DOHH2 (cell line): ENCODE results near the gene GSG1.

ENCODE experiments used
- H3F3A ChIP-seq: fragments of 200-600 bp; sonication (generic), shearing (Covaris generic); 2 replicates; pipeline ENCODE4 v1.6.0; 2016; ENCODE audit warnings: antibody characterized with exemption, mild to moderate bottlenecking; ENCODE audit not compliant: control insufficient read depth, insufficient read depth
- H3K27ac ChIP-seq: fragments of 200-600 bp; sonication (generic); 2 replicates; pipeline ENCODE4 v1.5.1; 2014; ENCODE audit warnings: low read depth, mild to moderate bottlenecking, low read length, moderate library complexity
- H3K27me3 ChIP-seq: fragments of 200-600 bp; sonication (generic); 2 replicates; pipeline ENCODE4 v1.6.1; 2014; ENCODE audit warnings: mild to moderate bottlenecking, low read length, mixed read lengths; ENCODE audit not compliant: control insufficient read depth
- H3K36me3 ChIP-seq: fragments of 200-600 bp; sonication (generic); 2 replicates; pipeline ENCODE4 v1.6.1; 2014; ENCODE audit warnings: mild to moderate bottlenecking, low read length, moderate library complexity, mixed read lengths; ENCODE audit not compliant: control insufficient read depth
- H3K4me1 ChIP-seq: fragments of 200-600 bp; sonication (generic); 2 replicates; pipeline ENCODE4 v1.6.1; 2014; ENCODE audit warnings: mild to moderate bottlenecking, low read length, mixed read lengths; ENCODE audit not compliant: control insufficient read depth
- H3K4me2 ChIP-seq: fragments of 200-600 bp; sonication (generic); 2 replicates; pipeline ENCODE4 v1.6.0; 2014; ENCODE audit warnings: mild to moderate bottlenecking, low read length, moderate library complexity
- H3K4me3 ChIP-seq: fragments of 200-600 bp; sonication (generic); 2 replicates; pipeline ENCODE4 v1.5.1; 2014; ENCODE audit warnings: mild to moderate bottlenecking, low read length, mixed read lengths
- H3K79me2 ChIP-seq: fragments of 200-600 bp; sonication (generic); 2 replicates; pipeline ENCODE4 v1.6.1; 2014; ENCODE audit warnings: mild to moderate bottlenecking, low read length, mixed read lengths; ENCODE audit not compliant: control insufficient read depth
- H3K9me2 ChIP-seq: fragments of 200-600 bp; sonication (generic); replicated peaks from 2 replicates; pipeline ENCODE4 v1.6.1; 2014; ENCODE audit warnings: mild to moderate bottlenecking, low read length, mixed read lengths; ENCODE audit not compliant: control insufficient read depth
- H3K9me3 ChIP-seq: fragments of 200-600 bp; sonication (generic); 2 replicates; pipeline ENCODE4 v1.6.1; 2014; ENCODE audit warnings: antibody characterized with exemption, low read length, mixed read lengths; ENCODE audit not compliant: control insufficient read depth, insufficient read depth
- H4K20me1 ChIP-seq: fragments of 200-600 bp; sonication (generic); 2 replicates; pipeline ENCODE4 v1.6.0; 2014; ENCODE audit warnings: low read depth, mild to moderate bottlenecking, antibody characterized with exemption, low read length, moderate library complexity; ENCODE audit not compliant: control insufficient read depth, insufficient read depth
- CTCF ChIP-seq: fragments of 200-600 bp; sonication (generic); IDR thresholded peaks from one replicate; pipeline ENCODE4 v1.5.1; 2014; ENCODE audit warnings: antibody characterized with exemption, mild to moderate bottlenecking, low read depth, low read length; ENCODE audit not compliant: poor library complexity, severe bottlenecking
- EZH2phosphoT487 ChIP-seq: fragments of 200-600 bp; sonication (generic); IDR thresholded peaks from 2 replicates; pipeline ENCODE4 v1.6.1; 2017; ENCODE audit warnings: borderline replicate concordance, mild to moderate bottlenecking, antibody characterized with exemption, low read length, moderate library complexity, mixed read lengths

Gene GSG1

DNA sequence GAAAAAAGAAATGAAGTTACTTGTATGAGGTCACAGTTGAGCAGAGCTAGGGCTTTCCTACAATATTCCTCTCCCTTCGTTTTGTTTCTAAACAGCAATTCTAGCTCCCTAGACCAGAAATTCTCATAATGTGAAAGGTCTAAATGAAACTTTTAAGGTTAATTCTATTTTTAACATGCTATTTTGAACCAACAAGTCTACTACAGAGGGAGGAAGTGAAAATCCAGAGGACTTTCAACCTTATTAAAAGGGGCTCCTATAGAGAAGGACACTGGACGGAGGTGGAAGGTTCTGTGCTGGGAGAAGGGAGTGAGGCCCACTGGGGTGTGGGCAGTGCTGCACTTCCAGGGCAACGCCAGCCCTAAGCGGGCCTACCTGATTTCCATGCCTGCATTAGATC is 13.4 kb downstream of the GSG1 start:
- TF ChIP-seq EZH2phosphoT487 (no peak), CTCF (no peak)
- no peak overlapping the region for H3K27ac ChIP-seq
- no peaks in the 10 kb centered on the region for H3K27me3 ChIP-seq
- no peaks in the 10 kb centered on the region for H4K20me1 ChIP-seq
- H3K4me3 ChIP-seq = no peak overlapping the region
- H3K36me3 ChIP-seq = no peaks in the 10 kb centered on the region
- no peaks in the 10 kb centered on the region for H3K79me2 ChIP-seq
- no peaks in the 10 kb centered on the region for H3F3A ChIP-seq
- no peaks in the 10 kb centered on the region for H3K9me2 ChIP-seq
- H3K4me2 ChIP-seq = no peak overlapping the region
- no peaks in the 10 kb centered on the region for H3K9me3 ChIP-seq
- H3K4me1 ChIP-seq = peaks cover 6% of the 10 kb centered on the region

DNA sequence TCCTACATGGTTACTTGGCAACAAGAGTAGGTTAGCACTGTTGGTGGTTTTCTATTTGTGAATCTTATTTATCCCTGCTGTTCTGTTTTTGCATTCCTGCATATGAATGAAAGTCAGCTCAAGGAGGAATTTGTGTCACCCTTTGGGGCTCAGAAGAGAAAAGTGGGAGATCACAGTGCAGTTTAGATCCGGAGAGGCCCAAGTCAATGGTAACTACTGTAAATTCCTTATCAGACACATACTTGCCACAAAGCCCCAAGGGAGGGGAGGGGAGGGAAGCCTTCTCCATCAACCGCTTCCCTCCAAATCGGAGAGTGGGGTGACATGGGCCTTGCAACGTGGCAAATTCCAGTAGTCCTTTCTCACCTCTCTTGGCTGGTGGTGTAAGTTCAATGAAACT is 15.0 kb downstream of the GSG1 start:
- no peaks in the 10 kb centered on the region for H3K36me3 ChIP-seq
- H3K9me3 ChIP-seq = no peaks in the 10 kb centered on the region
- H3F3A ChIP-seq = no peaks in the 10 kb centered on the region
- no peaks in the 10 kb centered on the region for H3K79me2 ChIP-seq
- H4K20me1 ChIP-seq = no peaks in the 10 kb centered on the region
- H3K27ac ChIP-seq = no peak overlapping the region
- TF ChIP-seq EZH2phosphoT487 = no peak
- TF ChIP-seq CTCF = no peak
- H3K4me2 ChIP-seq = no peak overlapping the region
- no peaks in the 10 kb centered on the region for H3K27me3 ChIP-seq
- H3K4me3 ChIP-seq = no peak overlapping the region
- H3K4me1 ChIP-seq = peaks cover 6% of the 10 kb centered on the region
- H3K9me2 ChIP-seq = no peaks in the 10 kb centered on the region

DNA sequence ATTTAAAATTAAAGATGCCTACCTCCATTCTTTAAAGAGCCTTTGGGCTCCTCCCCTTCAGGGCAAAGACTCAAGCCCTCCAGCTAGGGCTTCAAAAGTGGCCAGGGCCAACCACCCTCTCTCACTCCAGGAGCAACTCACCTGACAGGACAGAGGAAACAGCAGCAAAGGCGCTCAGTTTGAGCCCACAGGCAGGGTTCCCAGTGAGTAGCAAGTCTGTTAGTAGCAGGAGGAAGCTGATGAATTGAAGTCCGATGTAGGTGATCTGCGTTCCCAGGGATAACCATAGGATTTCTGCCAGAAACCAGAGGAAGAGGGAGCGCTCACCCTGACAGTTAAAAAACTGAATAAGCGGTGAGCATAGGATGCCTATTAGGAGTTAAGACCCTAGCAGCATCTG is 15.7 kb downstream of the GSG1 start:
- no peaks in the 10 kb centered on the region for H3K79me2 ChIP-seq
- no peaks in the 10 kb centered on the region for H3K9me3 ChIP-seq
- H3K4me1 ChIP-seq = peaks cover 6% of the 10 kb centered on the region
- H3K4me3 ChIP-seq = no peak overlapping the region
- H3K27ac ChIP-seq = no peak overlapping the region
- H3F3A ChIP-seq = no peaks in the 10 kb centered on the region
- no peaks in the 10 kb centered on the region for H3K9me2 ChIP-seq
- no peaks in the 10 kb centered on the region for H3K27me3 ChIP-seq
- H4K20me1 ChIP-seq = no peaks in the 10 kb centered on the region
- no peaks in the 10 kb centered on the region for H3K36me3 ChIP-seq
- no peak overlapping the region for H3K4me2 ChIP-seq
- TF ChIP-seq EZH2phosphoT487 (no peak), CTCF (no peak)
